H9 (cell line): ENCODE results near the gene SAMHD1. TPM values are rescaled to one million over a fixed set of nuclear protein-coding genes. Genes with fewer than 3 reads are reported as not detected.

Experiments used
- DNase-seq: peaks from one replicate; pipeline ENCODE4 v3.0.0-alpha.2; 2017
- H2AFZ ChIP-seq: one replicate; pipeline ENCODE4 v1.6.1; 2013; ENCODE audit warnings: mild to moderate bottlenecking, low read length, control low read depth, moderate library complexity
- H2AK5ac ChIP-seq: 2 replicates; pipeline ENCODE4 v1.6.1; 2013; ENCODE audit warnings: low read length, control low read depth, mixed read lengths; ENCODE audit not compliant: insufficient read length
- H2BK120ac ChIP-seq: one replicate; pipeline ENCODE4 v1.6.1; 2013; ENCODE audit warnings: low read depth, mild to moderate bottlenecking, low read length, control low read depth, inconsistent platforms; ENCODE audit not compliant: poor library complexity, severe bottlenecking
- H2BK12ac ChIP-seq: 2 replicates; pipeline ENCODE4 v1.6.1; 2013; ENCODE audit warnings: low read length, control low read depth, mixed read lengths, low read depth; ENCODE audit not compliant: insufficient read length
- H2BK15ac ChIP-seq: 2 replicates; pipeline ENCODE4 v1.6.1; 2013; ENCODE audit warnings: low read depth, low read length, control low read depth
- H2BK20ac ChIP-seq: one replicate; pipeline ENCODE4 v1.6.1; 2013; ENCODE audit warnings: low read depth, mild to moderate bottlenecking, low read length, control low read depth, inconsistent platforms; ENCODE audit not compliant: poor library complexity, severe bottlenecking
- H2BK5ac ChIP-seq: 2 replicates; pipeline ENCODE4 v1.6.1; 2013; ENCODE audit warnings: low read length, control low read depth, mixed read lengths; ENCODE audit not compliant: insufficient read length
- H3K14ac ChIP-seq: 2 replicates; pipeline ENCODE4 v1.6.1; 2013; ENCODE audit warnings: low read length, control low read depth; ENCODE audit not compliant: insufficient read depth
- H3K18ac ChIP-seq: 2 replicates; pipeline ENCODE4 v1.6.1; 2013; ENCODE audit warnings: low read depth, mild to moderate bottlenecking, mixed read lengths, low read length, control low read depth; ENCODE audit not compliant: insufficient read length
- H3K23ac ChIP-seq: 2 replicates; pipeline ENCODE4 v1.6.1; 2013; ENCODE audit warnings: low read length, control low read depth, mixed read lengths, low read depth; ENCODE audit not compliant: insufficient read length
- H3K23me2 ChIP-seq: 2 replicates; pipeline ENCODE4 v1.6.1; 2013; ENCODE audit warnings: low read depth, mild to moderate bottlenecking, mixed read lengths, low read length, control low read depth; ENCODE audit not compliant: insufficient read length, poor library complexity, severe bottlenecking
- H3K27ac ChIP-seq: 2 replicates; pipeline ENCODE4 v1.5.1; 2013; ENCODE audit warnings: low read length, control low read depth, mixed read lengths, low read depth; ENCODE audit not compliant: insufficient read length
- H3K27me3 ChIP-seq: 2 replicates; pipeline ENCODE4 v1.6.1; 2013; ENCODE audit warnings: low read length, control low read depth, inconsistent platforms; ENCODE audit not compliant: insufficient read depth
- H3K4ac ChIP-seq: 2 replicates; pipeline ENCODE4 v1.6.1; 2013; ENCODE audit warnings: low read depth, mild to moderate bottlenecking, control low read depth, inconsistent platforms, low read length, moderate library complexity
- H3K4me1 ChIP-seq: 2 replicates; pipeline ENCODE4 v1.6.1; 2013; ENCODE audit warnings: low read length, control low read depth, inconsistent platforms; ENCODE audit not compliant: insufficient read depth
- H3K4me2 ChIP-seq: 2 replicates; pipeline ENCODE4 v1.6.1; 2013; ENCODE audit warnings: low read length, control low read depth, mixed read lengths; ENCODE audit not compliant: insufficient read length, insufficient read depth
- H3K56ac ChIP-seq: 2 replicates; pipeline ENCODE4 v1.6.1; 2013; ENCODE audit warnings: low read depth, mild to moderate bottlenecking, mixed read lengths, low read length, control low read depth; ENCODE audit not compliant: insufficient read length
- H3K79me1 ChIP-seq: 2 replicates; pipeline ENCODE4 v1.6.1; 2013; ENCODE audit warnings: low read depth, mild to moderate bottlenecking, moderate library complexity, low read length, control low read depth, inconsistent platforms; ENCODE audit not compliant: insufficient read depth, poor library complexity, severe bottlenecking
- H3K79me2 ChIP-seq: 2 replicates; pipeline ENCODE4 v1.6.1; 2013; ENCODE audit warnings: low read length, control low read depth, inconsistent platforms; ENCODE audit not compliant: insufficient read depth
- H3K9ac ChIP-seq: 2 replicates; pipeline ENCODE4 v1.6.1; 2013; ENCODE audit warnings: low read length, control low read depth, mixed read lengths; ENCODE audit not compliant: insufficient read length; ENCODE audit errors: extremely low read depth
- H3K9me3 ChIP-seq: one replicate; pipeline ENCODE4 v1.6.1; 2013; ENCODE audit warnings: low read depth, low read length, inconsistent platforms; ENCODE audit not compliant: control insufficient read depth
- H3T11ph ChIP-seq: one replicate; pipeline ENCODE4 v1.6.1; 2013; ENCODE audit warnings: mild to moderate bottlenecking, low read length, control low read depth, inconsistent platforms
- H4K20me1 ChIP-seq: one replicate; pipeline ENCODE4 v1.6.1; 2013; ENCODE audit not compliant: control insufficient read depth, insufficient read length, insufficient read depth
- H4K5ac ChIP-seq: 2 replicates; pipeline ENCODE4 v1.6.1; 2013; ENCODE audit warnings: low read depth, mild to moderate bottlenecking, mixed read lengths, low read length, control low read depth; ENCODE audit not compliant: insufficient read length
- H4K8ac ChIP-seq: replicated peaks from 2 replicates; pipeline ENCODE4 v1.6.1; 2013; ENCODE audit warnings: low read length, control low read depth, mixed read lengths, low read depth; ENCODE audit not compliant: insufficient read length
- H4K91ac ChIP-seq: 2 replicates; pipeline ENCODE4 v1.6.1; 2013; ENCODE audit warnings: low read depth, mild to moderate bottlenecking, moderate library complexity, mixed read lengths, low read length, control low read depth; ENCODE audit not compliant: insufficient read length
- H3K27ac Mint-ChIP-seq, 3 experiments: 2 replicates in 2 of 3; 3 replicates in 1 of 3; pipeline ENCODE4 v1.8.0; 2020 to 2021; ENCODE audit warnings: mixed read lengths in 3 of 3, mild to moderate bottlenecking in 1 of 3, moderate library complexity in 1 of 3
- H3K27me3 Mint-ChIP-seq: 2 replicates; pipeline ENCODE4 v1.8.0; 2021; ENCODE audit warnings: low read depth, mild to moderate bottlenecking, moderate library complexity, mixed read lengths
- H3K36me3 Mint-ChIP-seq, 3 experiments: 2 replicates in 2 of 3; 3 replicates in 1 of 3; pipeline ENCODE4 v1.8.0; 2020 to 2021; ENCODE audit warnings: low read depth in 3 of 3, mixed read lengths in 3 of 3; ENCODE audit not compliant: insufficient read depth in 1 of 3
- H3K4me1 Mint-ChIP-seq, 2 experiments: 2 replicates each; pipeline ENCODE4 v1.8.0; 2020; ENCODE audit warnings: mixed read lengths in 2 of 2
- H3K4me3 Mint-ChIP-seq, 2 experiments: 2 replicates in 1 of 2; 3 replicates in 1 of 2; pipeline ENCODE4 v1.8.0; 2020 to 2021; ENCODE audit warnings: mild to moderate bottlenecking in 2 of 2, mixed read lengths in 2 of 2, moderate library complexity in 1 of 2
- H3K9me3 Mint-ChIP-seq, 2 experiments: 2 replicates in 1 of 2; 3 replicates in 1 of 2; pipeline ENCODE4 v1.8.0; 2020; ENCODE audit warnings: mild to moderate bottlenecking in 2 of 2, mixed read lengths in 2 of 2, moderate library complexity in 1 of 2
- CTCF ChIP-seq: fragments of 200-600 bp; sonication (generic); conservative IDR thresholded peaks from 3 replicates; pipeline ENCODE4 v1.8.0; 2021; ENCODE audit warnings: antibody characterized with exemption, mild to moderate bottlenecking
- WGBS: extraction: QIAGEN DNeasy Blood & Tissue Kit; methylation state at CpG from one replicate; pipeline ENCODE4 v1.1.7; 2013; ENCODE audit warnings: missing lambda C conversion rate, low lambda C conversion rate, mixed read lengths; ENCODE audit not compliant: insufficient read length; ENCODE audit errors: extremely low coverage; 5-methylcytosine and 5-hydroxymethylcytosine counted together
- total RNA-seq: library from RNA; stranded (reverse); gene quantifications from 2 replicates; pipeline ENCODE4 v1.2.1, GENCODE V29; 2021

SAMHD1 gene
- total RNA-seq, 1 experiment from 2014 or later, result 53.1 TPM

GRCh38 chr20:36859282-36859555 lies 92.3 kb downstream of the SAMHD1 start:
- no peak overlapping the region for H2BK12ac ChIP-seq
- no peak overlapping the region for H2BK5ac ChIP-seq
- H3K4me2 ChIP-seq, result no peak overlapping the region
- DNase-seq, result no peak
- H3K23ac ChIP-seq, result no peak overlapping the region
- Mint-ChIP-seq H3K27me3 (peaks cover 9% of the 10 kb centered on the region), H3K27ac (0 out of 7 replicates have a peak overlapping the region, but pooled peaks of 1 of the 3 experiments have one; percentile 3), H3K4me3 (no peak overlapping the region), H3K4me1 (peaks cover 49 to 54% of the 10 kb centered on the region in 2 experiments), H3K36me3 (peaks cover 0 to 10% (median 8%) of the 10 kb centered on the region in 3 experiments; a peak in 6 of 7 replicates), H3K9me3 (no peaks in the 10 kb centered on the region)
- H2BK20ac ChIP-seq, result no peak overlapping the region
- no peak overlapping the region for H4K91ac ChIP-seq
- no peak overlapping the region for H2BK120ac ChIP-seq
- H3K23me2 ChIP-seq, result peaks cover 3% of the 10 kb centered on the region
- H3K9me3 ChIP-seq, result no peaks in the 10 kb centered on the region
- H3K14ac ChIP-seq, result no peak overlapping the region
- H3K79me2 ChIP-seq, result no peaks in the 10 kb centered on the region
- H3K27me3 ChIP-seq, result no peaks in the 10 kb centered on the region
- no peaks in the 10 kb centered on the region for H3K4me1 ChIP-seq
- no peak overlapping the region for H2AFZ ChIP-seq
- H3K9ac ChIP-seq, result no peak overlapping the region
- no peak overlapping the region for H4K8ac ChIP-seq
- H3T11ph ChIP-seq, result no peak overlapping the region
- no CpG with 5 or more reads among the region's 4 CpGs for WGBS
- H4K5ac ChIP-seq, result no peak overlapping the region
- no peak overlapping the region for H3K4ac ChIP-seq
- H2AK5ac ChIP-seq, result no peak overlapping the region
- no peak overlapping the region for H3K27ac ChIP-seq
- no peaks in the 10 kb centered on the region for H4K20me1 ChIP-seq
- no peak overlapping the region for H2BK15ac ChIP-seq
- no peak overlapping the region for H3K56ac ChIP-seq
- H3K79me1 ChIP-seq, result no peaks in the 10 kb centered on the region
- no peak for TF ChIP-seq CTCF
- no peak overlapping the region for H3K18ac ChIP-seq
